ENCODE measurements around the gene HHIP.

The HHIP gene

DNA sequence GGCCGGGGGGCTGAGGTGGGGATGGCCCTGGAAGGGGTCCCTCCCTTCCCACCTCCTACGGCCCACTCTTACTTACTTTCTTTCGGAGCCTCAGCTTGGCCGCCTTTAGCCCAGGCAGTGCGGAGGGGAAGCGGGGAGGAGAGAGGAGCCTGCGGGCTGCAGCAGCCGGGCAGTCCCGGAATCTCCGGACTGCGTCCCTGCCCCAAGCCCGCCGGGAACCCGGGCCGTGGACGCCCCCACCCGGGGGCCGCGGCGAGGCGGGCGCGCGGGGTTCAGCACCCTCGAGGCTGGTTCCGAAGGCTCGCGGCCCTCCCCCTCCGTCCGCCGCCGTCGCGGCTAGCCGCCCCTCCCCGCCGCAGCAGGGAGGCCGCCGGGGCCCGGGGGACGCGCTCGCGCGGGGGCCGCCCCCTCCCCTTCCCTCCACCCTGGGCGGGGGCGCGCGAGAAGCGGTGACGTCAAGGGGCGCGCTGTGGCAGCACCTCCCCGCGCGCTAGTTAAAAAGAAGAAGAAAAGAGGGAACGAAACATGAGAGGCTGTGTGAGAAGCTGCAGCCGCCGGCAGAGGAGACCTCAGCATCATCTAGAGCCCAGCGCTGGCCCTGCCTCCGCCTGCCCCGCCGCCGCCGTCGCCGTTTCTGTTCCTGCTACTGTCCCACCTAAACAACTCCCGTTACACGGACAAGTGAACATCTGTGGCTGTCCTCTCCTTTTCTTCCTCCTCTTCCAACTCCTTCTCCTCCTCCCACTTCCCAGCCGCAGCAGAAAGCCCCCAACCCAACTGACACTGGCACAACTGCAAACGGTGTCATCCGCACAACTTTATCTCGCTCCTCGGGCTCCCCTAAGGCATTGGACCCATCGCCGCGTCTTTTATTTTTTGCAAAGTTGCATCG is at the start of gene HHIP:
HHIP (plus strand) TSS at position 526 of the 892 bp plus-strand sequence. CDS start 520 bp downstream, outside the sequence.
- DNase-seq, result no peak

- no peak for DNase-seq
Measured at GRCh38 chr4:144597171-144597570, 48.8 kb upstream of the HHIP start.

DNA sequence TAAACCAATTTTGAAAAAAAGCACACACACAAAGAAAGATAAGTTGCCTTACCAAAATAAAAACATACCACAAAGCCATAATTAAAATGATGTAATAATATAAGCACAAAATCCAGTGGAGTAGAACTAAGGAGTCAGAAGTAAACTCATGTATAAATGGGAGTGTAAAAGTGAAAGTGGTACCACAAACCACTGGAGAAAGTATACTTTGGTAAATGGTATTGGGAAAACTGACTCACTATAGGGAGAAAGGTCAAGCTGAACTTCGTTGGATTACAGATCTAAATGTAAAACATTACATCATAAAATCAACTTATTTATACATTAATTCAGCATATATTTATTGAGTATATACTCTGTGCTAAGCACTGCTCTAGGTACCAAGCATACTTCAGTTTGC is 46.3 kb upstream of the HHIP start:
- no peak for DNase-seq

DNA sequence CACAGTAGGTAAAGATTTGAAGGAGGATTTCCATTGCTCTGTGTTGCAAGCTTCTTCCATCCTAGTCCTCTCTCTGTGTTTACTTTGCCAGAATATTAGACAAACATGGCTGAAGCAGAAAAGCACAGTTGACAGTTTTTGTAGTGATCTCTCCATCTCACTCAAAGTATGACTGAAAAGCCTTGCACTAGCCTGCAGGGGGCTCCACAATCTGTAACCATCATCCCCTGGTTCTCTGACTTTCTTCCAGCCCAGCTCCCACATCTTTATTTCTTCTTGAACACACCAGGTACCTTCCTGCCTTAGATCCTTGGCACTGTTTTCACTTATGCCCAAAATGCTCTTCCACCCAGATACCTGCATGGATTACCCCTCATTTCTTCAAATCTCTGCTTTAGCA is 34.1 kb upstream of the HHIP start:
- DNase-seq, result no peak

DNA sequence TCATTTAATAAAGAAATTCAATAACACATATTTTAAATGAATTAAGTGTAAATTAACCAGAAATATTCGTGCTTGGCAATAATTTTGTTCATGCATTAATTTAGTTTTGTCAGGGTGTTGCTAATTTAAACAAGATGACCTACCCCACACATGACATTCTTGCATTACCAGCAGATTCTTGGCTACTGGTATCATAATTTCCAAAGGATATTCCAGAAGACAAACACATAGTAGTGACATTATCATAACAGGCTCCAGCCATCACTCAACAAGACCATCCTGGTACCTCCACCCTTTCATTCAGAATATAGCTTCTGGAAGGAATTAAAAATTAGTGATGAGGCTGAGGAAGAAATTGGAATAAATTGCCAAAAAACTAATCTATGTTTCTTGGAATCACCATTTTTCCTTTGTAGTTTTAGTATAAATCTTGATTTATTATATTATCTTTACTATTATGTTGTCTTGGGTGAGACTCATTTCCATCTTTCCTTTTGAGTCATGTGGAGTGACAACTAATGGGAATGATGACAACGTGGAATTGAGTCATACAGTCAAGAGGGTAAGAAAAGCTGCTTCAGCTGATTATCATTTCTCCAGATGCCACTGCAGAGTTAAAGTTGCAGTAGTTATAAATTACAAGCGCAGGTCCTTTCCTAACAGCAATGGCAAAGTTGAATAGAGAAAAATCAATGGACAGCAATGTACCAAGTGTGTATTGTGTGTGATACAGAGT is 30.9 kb upstream of the HHIP start:
- DNase-seq, result no peak

GRCh38 chr4:144621681-144622080 is 24.3 kb upstream of the HHIP start:
- DNase-seq, result no peak

DNA sequence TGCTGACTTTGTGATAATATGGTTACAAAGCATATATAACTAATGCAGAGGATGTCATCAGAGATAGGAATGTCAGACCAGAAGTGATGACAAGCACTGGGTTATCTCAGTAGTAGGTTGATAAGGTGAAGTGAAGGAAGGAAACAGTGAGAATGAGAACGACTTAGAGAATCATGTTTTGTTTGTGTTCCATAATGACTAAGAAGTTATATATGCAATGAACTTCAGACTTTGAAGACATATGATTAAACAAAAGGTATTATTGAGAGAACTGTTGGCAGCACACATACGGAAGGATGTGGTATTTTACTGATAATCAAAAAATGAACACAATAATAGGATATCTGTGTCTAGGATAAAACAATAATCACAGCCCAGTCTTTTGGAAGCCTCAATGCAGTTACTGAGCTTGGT is 18.3 kb upstream of the HHIP start:
- DNase-seq, result no peak

DNA sequence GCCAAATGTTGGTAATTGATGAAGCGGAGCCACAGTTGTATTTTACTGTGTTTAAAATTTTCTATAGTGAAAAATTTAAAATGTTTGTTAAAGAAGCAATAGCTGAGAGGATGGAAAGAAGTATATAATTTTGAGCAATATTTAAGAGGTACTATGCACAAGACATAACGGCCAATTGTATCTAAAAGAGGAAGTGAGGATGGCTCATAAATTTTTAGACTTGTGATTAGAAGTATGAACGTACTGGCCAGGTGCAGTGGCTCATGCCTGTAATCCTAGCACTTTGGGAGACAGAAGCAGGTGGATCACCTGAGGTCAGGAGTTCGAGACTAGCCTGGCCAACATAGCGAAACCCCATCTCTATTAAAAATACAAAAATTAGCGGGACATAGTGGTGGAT is 12.7 kb upstream of the HHIP start:
- DNase-seq, result no peak

DNA sequence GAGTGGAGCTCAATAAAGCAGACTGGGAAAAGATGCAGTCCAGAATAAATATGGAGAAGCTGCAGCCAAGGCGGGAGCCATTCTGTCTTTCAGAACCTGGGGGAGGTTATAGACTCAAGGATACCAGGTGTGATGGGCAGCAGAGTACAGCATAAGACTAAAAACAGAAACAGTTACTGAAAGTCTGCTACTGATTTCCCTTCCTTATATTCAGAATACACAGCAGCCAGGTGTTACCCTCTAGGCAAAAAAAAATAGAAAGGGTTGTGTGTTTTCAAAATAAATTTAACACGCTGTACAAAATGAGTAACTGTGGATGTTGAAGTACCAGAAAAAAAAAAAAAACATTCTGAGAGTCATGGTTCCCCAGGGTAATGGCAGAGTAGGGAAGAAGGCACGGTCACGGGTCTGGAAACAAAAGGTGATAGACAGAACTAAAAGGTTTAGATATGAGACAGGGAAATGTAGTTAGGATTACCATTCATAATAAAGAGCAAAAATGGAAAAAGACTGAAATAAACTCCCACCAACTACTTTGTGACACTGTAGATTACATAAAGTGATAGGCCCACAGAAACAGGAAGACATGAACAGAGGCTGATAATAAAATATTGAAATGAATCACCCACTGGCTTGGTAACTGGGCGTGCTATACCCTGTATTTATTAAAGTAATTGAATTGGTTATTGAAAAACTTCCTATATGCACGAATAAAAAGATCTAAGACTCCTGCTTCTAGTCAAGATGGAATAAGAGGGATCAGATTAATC is 10.8 kb upstream of the HHIP start:
- DNase-seq, result no peak

DNA sequence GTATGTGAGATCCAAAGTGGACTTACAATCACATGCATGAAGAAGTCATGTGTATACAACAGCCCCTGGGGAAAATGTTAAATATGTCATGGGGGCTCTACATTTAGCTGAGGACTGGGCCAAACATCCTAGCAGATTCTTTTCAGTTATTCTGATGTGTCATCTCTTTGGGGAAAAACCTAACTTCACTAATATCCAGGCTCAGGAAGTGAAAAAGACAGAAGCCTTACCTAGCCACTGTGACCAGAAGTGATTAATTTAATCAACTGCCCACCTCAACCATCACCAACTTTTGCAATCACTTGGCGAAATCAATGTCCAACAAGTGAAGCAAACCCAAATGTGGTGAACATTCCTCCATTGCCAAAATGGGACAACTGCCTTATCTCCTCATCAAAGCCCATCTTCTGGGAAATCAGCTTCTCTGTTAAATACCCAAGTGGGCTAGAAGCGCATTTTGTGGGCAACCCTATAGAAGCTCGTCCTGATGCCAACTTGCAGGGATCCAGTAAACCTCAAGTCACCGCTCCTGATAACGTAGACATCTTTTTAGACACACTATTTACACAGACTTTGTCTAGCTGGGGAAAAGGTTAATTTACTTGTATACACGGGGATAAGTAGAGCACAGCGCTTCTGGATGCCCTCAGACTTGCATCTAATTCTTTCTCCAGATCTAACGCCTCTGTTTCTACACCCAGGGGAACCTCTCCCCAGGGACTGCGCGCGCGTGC is 1.4 kb upstream of the HHIP start:
- no peak for DNase-seq

GRCh38 chr4:144645102-144645630 is 790 bp upstream of the HHIP start:
- no peak for DNase-seq

DNA sequence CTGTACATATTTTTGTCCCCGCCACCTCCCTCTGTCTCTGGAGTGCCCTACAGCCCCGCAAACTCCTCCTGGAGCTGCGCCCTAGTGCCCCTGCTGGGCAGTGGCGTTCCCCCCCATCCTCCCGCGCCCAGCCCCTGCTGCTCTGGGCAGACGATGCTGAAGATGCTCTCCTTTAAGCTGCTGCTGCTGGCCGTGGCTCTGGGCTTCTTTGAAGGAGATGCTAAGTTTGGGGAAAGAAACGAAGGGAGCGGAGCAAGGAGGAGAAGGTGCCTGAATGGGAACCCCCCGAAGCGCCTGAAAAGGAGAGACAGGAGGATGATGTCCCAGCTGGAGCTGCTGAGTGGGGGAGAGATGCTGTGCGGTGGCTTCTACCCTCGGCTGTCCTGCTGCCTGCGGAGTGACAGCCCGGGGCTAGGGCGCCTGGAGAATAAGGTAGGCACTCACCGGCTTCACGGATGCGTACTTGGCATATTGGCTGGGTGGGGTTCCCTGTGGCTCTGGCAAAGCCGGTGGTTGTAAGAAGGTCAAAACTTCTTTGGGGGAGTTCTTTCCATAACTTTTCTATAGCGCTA is 653 bp downstream of the HHIP start:
- no peak for DNase-seq

GRCh38 chr4:144647095-144647561 is 1.2 kb downstream of the HHIP start:
- DNase-seq, result no peak

DNA sequence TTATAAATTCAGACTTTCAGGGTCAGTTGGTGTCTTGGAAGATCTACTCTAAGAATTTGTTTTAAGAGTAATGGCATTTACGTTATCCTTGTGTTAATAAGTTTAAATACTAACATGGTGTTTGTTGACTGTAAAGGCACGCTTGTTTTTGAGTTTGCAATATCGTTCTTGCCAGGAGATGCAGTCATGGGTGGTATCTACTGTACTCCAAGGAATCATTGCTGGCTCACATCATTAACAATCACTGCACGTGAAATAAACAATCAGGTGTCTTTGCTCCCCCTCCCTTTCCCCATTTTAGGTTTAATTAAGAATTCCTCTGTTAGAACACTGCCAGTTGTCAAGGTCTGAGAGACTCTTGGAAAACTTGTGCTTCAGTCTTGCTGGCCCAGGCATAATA is 1.6 kb downstream of the HHIP start:
- no peak for DNase-seq

DNA sequence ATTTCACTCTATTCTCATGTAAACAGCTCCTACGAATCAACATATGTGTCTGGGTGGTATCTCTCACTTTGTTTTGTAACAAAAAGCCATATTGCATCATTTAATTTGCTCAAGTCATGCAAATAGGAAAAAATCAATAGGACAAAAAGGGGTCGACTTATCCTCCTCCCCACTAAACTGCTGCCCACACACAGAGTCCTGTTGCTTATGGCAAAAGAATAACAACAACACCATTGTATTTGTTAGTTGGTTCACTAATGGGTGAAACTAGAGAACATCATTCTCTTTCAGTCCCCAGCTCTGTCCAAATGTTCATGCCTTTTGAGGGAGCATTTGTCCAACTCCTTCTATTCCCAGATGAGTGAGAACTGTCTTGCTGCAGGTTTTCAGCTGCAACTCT is 2.1 kb downstream of the HHIP start:
- DNase-seq, result no peak

- DNase-seq, result no peak
Measured at GRCh38 chr4:144649646-144650045, 3.7 kb downstream of the HHIP start.

- DNase-seq, result no peak
Measured at GRCh38 chr4:144650311-144651005, 4.5 kb downstream of the HHIP start.

DNA sequence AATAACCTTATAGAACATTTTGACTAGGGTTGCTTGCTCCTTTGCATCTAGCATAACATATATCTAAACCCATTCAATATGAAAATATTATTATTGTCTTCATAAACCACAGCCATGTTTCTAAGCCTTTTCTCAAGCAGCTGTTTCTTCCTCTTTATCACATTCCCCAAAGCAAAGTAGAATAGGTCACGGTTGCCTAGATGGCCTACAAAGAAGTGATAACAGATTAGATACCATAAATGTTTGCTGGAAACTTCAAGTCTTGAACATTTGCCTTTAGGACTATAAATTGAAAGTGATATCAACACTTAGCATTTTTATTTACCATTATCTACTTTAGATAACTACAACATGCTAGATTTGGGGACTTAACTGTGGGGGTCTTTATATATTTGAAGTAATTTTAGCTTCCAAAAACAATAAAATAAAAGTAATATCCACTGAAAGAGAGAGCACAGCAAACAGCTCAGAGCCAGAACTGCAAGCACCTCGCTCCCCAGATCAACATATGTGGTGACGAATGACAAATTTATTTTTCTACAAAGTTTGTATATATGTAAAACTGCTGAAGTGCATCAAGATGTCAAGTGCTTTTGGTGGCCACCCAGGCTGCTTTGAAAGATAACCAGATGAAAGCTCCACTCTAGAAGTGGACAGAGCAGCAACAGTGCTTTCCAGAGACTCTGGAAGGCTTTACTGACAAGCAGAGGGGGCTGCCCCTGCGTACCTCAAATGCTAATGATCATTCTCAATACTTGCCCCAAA is 8.0 kb downstream of the HHIP start:
- DNase-seq, result no peak

DNA sequence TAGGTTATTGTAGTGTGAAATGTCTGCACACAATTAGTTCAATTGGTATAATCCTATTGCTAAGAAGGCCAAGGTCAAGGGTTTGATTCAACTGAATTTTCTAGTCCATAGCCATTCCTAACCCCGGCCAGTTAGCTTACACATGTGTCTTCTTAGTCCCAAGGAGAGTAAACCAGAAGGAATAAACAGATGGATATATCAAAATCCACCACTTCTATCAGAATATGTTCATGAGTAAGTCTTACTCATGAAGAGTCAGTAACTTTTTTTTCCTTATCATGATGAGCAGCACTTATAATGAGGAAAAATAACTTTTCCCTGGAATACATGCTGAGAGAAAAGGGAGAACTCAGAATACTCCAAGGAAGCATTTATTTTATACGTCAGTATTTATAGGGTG is 9.5 kb downstream of the HHIP start:
- no peak for DNase-seq

GRCh38 chr4:144656850-144657249 is 10.9 kb downstream of the HHIP start:
- DNase-seq, result no peak
